Stimulated activated CD4-positive, alpha-beta T cell treated with anti-CD3 and anti-CD28 coated beads, TNF-alpha, amount 100 ng/mL, for 4 hours (primary cell): Measurements from ENCODE around the gene SPPL2B.
"Not testable (repeated sequence)": the region's sequence is repeated elsewhere in the genome, so short reads cannot be mapped to it uniquely, and the experiment has no call there.

Experiments
- DNase-seq, 3 experiments: peaks; one replicate each; pipeline ENCODE4 v3.0.0-alpha.2; 2020; ENCODE audit warnings: low read depth in 3 of 3

The SPPL2B gene

DNA sequence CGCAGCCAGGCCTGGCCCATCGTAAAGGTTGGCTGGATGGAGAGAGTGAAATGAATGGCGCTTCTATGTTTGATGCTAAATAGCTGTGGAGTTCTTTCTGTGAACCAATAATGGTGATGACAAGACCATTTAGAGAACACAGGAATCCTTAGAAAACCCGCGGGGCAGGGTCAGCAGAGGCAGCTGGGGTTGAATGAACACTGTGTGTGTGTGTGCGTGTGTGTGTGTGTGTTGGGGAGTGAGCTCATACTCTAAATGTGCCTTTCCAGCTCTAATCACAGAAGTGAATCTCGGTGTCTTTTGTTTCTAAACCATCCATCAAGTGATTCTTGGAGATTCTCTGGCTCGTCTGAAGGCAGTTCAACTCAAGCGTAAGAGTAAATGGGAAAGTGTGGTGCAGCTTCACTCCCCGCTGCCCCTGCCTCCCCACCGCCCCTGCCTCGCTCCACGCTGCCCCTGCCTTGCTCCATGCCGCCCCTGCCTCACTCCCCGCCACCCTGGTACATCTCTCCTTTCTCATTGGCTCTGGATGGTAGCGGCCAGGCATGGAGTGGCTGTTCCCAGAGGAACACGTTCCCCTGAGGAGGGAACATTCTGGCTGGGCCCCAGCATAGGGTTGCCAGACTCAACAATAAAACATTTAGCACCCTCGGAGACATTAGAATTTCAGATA lies 52.8 kb downstream of the SPPL2B start:
- no peak for DNase-seq

DNA sequence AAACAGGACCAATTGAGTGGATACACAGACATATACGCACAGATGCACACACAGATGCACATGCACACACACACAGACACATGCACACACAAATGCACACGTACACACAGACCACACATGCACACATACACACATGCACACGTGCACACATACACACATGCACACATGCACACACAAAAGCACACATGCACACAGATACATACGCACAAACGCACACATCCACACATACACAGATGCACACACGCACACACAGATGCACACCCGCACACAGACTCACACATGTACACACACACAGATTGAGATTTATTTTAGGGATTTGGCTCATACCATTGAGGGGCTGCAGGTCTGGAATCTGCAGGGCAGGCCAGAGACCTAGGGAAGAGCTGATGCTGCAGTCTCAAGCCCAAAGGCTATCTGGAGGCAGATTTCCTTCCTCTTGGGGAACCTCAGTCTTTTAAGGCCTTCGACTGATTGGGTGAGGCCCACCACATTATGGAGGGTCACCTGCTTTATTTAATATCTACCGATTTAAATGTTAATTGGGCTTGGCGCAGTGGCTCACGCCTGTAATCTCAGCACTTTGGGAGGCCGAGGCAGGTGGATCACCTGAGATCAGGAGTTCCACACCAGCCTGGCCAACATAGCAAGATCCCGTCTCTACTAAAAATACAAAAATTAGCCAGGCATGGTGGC lies 54.2 kb downstream of the SPPL2B start:
- no peak for DNase-seq

DNA sequence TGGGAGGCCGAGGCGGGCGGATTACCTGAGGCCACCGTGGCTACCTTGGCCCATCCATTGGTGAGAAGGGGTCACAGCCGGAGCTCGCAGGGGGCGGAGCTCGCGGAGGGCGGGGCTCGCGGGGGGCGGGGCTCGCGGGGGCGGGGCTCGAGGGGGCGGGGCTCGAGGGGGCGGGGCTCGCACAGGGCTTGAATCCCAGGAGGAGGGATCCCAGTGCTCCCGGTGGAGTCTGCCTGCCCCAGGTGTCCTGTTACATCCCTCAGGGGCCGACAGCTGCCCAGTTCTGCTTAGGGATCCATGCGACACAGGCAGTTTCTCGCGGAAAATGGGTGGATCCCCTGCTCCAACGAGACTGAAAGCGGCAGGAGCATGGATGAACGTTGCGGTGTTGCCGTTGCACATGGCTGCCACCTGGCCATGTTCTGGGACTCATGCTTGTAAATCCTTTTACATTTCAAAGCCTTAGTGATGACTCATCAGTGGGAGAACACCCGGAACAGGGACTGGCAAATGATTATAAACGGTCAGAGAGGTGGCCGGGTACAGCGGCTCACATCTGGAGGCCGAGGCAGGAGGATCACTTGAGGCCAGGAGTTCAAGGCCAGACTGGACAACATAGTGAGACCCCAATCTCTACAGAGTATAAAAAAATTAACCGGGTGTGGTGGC lies 56.7 kb downstream of the SPPL2B start:
- no peak for DNase-seq

DNA sequence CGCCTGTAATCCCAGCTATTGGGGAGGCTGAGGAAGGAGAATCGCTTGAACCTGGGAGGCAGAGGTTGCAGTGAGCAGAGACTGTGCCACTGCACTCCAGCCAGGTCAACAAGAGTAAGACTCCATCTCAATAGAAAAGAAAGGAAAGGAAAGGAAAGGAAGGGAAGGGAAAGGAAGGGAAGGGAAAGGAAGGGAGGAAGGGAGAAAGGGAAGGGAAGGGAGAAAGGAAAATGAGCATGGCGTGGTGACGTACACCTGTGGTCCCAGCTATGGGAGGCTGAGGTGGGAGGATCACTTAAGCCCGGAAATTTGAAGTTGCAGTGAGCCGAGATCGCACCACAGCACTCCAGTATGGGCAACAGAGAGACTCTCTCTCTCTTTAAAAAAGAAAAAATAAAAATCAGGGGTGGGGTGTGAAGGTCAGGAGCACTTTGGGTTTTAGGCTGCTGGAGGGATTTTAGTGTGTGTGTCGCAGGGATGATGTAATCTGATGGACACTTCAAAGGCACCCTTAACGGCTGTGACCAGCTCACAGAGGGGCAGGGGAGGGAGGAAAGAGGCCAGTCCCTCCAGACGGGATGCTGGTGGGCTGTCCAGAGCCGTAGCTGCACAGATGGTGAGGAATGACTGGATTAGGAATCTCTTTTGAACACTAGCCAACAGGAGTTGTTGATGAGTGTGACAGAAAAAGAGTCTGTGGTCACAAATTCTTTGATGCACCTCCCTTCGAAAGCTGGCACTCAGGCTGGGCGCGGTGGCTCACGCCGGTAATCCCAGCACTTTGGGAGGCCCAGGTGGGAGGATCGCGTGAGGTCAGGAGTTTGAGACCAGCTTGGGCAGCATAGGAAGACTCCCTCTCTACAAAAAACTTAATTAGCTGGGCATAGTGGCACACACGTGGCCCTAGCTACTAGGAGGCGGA lies 59.1 kb downstream of the SPPL2B start:
- no peak for DNase-seq

DNA sequence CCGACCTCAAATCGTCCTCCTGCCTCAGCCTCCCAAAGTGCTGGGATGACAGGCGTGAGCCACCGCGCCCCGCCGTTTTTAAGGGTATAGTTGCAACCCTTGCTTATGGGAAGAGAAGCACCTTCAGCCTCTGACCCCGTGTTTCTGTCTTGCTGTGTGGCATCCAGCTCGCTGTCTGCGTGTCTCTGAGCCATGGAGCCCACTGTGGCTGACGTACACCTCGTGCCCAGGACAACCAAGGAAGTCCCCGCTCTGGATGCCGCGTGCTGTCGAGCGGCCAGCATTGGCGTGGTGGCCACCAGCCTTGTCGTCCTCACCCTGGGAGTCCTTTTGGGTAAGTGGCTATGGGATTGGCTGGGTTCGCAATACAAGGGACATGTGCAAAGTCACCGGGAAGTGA lies 61.1 kb downstream of the SPPL2B start:
- no peak for DNase-seq

DNA sequence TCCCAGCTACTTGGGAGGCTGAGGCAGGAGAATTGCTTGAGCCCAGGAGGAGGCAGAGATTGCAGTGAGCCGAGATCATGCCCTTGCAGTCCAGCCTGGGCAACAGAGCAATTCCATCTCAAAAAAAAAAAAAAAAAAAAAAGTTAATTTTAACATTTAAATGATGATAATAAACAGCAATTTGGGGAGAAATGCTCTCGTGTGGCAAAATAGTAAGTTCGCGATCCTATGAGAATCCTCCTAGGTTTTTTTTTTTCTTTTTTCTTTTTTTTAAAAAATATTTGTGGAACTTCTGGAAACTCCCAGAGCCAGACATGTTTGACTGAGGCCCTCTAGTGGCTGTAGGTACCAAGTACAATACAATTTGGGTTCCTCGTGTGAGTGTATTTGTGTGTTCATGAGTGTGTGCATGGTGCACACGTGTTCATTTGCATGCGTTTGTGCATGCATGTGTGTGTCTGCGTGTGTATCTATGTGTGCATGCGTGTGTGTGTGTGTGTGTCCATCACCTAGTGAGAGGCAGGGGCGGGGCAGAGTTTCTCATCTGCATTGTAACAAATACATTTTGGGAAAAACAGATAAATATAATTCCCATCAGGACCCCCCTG lies 62.7 kb downstream of the SPPL2B start:
- DNase-seq: peak in 1 of 3 experiments; percentile 9

DNA sequence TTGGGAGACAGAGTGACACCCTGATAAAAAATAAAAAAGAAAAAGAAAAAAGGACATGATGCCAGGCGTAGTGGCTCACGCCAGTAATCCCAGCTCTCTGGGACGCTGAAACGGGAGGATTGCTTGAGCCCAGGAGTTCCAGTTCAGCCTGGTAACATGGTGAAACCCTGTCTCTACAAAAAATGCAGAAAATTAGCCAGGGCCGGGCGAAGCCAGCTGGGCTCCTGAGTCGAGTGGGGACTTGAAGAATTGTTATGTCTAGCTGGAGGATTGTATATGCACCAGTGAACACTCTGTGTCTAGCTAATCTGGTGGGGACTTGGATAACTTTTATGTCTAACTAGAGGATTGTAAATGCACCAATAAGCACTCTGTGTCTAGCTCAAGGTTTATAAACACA lies 63.9 kb downstream of the SPPL2B start:
- DNase-seq: no peak

DNA sequence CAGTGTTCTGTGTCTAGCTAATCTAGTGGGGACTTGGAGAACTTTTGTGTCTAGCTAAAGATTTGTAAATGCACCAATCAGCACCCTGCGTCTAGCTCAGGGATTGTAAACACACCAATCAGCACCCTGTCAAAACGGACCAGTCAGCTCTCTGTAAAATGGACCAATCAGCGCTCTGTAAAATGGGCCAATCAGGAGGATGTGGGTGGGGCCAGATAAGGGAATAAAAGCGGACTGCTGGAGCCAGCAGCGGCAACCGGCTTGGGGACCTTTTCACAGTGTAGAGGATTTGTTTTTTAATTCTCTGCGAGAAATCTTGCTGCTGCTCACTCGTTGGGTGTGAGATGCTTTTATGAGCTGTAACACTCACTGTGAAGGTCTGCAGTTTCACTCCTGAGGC lies 64.4 kb downstream of the SPPL2B start:
- DNase-seq: not testable (repeated sequence)

DNA sequence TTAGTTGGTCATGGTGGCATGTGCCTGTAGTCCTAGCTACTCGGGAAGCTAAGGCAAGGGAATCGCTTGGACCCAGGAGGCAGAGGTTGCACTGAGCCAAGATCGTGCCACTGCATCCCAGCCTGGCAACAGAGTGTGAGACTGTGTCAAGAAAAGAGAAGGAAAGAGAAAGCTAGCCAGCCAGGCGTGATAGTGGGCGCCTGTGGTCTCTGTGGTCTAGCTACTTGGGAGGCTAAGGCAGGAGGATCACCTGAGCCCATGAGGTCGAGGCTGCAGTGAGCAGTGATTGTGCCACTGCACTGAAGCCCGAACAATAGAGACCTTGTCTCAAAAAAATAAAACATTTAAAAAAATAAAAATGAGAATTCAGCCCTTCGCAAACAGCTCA lies 65.6 kb downstream of the SPPL2B start:
- DNase-seq: no peak

DNA sequence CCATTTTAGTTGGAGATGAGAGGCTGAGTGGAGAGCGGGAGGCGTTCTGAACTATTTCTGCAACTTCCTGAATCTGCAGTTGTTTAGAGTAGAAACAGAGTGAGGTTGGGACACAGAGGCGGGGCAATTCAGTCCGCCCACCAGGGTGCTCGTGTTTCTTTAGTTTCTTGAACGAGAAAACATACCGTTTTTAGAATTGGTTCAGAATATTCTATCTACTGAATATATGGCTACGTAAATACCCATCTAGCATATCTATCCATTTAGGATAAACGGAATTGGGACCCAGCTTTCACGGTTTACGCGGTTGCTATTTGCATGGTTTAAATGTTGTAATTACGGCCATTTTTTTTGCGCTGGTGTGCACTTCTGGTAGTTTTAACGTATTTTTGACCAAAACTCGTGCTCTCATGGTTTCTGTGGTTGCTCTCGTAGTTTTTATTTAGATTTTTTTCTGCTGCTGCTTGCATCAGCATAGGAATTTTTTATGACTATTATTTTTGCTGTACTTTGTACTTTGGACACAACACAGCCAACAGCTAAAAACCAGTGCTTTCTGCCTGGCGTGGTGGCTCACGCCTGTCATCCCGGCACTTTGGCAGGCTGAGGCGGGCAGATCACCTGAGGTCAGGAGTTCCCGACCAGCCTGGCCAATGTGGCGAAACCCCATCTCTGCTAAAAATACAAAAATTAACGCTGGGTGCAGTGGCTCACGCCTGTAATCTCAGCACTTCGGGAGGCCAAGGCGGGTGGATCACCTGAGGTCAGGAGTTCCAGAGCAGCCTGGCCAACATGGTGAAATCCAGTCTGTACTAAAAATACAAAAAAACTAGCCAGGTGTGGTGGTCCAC lies 66.2 kb downstream of the SPPL2B start:
- DNase-seq: no peak

DNA sequence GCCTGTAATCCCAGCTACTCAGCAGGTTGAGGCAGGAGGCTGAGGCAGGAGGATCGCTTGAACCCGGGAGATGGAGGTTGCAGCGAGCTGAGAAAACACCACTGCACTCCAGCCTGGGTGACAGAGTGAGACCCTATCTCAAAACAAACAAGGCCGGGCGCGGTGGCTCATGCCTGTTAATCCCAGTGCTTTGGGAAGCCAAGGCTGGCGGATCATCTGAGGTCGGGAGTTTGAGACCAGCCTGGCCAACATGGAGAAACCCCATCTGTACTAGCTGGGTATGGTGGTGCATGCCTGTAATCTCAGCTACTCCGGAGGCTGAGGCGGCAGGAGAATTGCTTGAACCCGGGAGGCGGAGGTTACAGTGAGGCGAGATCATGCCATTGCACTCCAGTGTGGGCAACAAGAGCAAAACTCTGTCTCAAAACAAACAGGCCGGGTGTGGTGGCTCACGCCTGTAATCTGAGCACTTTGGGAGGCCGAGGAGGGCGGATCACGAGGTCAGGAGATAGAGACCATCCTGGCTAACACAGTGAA lies 66.9 kb downstream of the SPPL2B start:
- DNase-seq: not testable (repeated sequence)

DNA sequence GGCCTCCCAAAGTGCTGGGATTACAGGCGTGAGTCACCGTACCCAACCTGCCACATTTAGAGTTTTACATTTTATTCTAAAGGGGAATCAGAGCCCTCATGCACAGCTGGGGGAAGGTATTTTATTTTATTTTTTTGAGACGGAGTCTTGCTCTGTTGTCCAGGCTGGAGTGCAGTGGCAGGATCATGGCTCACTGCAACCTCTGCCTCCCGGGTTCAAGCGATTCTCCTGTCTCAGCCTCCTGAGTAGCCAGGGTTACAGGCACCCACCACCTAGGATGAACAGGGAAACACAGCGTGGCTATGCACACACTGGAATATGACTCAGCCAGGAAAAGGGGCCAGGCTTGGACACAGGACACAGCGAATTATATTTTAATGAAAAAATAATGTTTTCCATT lies 68.7 kb downstream of the SPPL2B start:
- DNase-seq: not testable (repeated sequence)

DNA sequence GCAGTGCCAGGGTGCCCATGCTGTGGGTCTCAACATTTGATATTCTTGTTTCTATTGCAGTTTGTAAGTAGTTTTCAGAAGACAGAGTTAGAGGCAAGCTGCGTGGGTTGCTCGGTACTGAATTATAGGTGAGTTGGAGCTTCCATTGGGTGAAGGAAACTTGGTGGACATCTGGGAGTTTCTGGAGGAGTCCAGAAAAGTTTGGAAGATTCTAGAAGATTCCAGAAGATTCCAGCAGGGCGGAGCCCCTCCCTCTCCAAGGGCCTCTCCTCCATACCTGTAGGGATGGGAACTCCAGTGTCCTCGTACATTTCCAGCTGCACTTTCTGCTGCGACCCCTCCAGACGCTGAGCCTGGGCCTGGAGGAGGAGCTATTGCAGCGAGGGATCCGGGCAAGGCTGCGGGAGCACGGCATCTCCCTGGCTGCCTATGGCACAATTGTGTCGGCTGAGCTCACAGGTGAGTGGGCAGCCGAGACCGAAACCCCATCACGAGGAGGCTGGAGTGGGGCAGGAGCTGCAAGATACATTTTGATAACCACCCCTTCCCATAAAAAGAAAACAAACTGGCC lies 70.3 kb downstream of the SPPL2B start:
- no peak for DNase-seq

DNA sequence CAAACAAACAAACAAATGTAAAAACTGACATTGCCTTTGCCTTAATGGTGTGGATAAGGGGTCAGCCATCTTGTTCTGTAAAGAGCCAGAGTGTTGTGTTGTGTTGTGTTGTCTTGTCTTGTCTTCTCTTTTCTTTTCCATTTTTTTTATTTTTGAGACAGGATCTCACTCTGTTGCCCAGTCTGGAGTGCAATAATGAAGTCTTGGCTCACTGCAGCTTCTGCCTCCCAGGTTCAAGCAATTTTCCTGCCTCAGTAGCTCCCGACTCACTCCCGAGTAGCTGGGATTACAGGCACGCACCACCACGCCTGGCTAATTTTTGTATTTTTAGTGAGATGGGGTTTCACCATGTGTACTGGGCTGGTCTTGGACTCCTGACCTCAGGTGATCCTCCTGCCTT lies 71.1 kb downstream of the SPPL2B start:
- DNase-seq: no peak
